AG10803 (cell line): Measurements from ENCODE around the gene DIP2C.
"Not testable (repeated sequence)": the region's sequence is repeated elsewhere in the genome, so short reads cannot be mapped to it uniquely, and the experiment has no call there.

Experiments used
- DNase-seq: peaks from one replicate; pipeline ENCODE4 v3.0.0; 2010; ENCODE audit warnings: low read depth
- H3K4me3 ChIP-seq: 2 replicates; pipeline ENCODE4 v1.5.1; 2011; ENCODE audit warnings: mild to moderate bottlenecking, low read length, control low read depth
- TF ChIP-seq, protein P1 (sequence below): conservative IDR thresholded peaks from 2 replicates; pipeline ENCODE4 v1.5.1; 2011; ENCODE audit warnings: mild to moderate bottlenecking, low read length, control low read depth, inconsistent platforms

Gene DIP2C

GRCh38 chr10:589961-590680 is 99.3 kb downstream of the DIP2C start:
- H3K4me3 ChIP-seq = no peak overlapping the region
- TF ChIP-seq, protein P1, sequence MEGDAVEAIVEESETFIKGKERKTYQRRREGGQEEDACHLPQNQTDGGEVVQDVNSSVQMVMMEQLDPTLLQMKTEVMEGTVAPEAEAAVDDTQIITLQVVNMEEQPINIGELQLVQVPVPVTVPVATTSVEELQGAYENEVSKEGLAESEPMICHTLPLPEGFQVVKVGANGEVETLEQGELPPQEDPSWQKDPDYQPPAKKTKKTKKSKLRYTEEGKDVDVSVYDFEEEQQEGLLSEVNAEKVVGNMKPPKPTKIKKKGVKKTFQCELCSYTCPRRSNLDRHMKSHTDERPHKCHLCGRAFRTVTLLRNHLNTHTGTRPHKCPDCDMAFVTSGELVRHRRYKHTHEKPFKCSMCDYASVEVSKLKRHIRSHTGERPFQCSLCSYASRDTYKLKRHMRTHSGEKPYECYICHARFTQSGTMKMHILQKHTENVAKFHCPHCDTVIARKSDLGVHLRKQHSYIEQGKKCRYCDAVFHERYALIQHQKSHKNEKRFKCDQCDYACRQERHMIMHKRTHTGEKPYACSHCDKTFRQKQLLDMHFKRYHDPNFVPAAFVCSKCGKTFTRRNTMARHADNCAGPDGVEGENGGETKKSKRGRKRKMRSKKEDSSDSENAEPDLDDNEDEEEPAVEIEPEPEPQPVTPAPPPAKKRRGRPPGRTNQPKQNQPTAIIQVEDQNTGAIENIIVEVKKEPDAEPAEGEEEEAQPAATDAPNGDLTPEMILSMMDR = no peak
- no peak for DNase-seq

DNA sequence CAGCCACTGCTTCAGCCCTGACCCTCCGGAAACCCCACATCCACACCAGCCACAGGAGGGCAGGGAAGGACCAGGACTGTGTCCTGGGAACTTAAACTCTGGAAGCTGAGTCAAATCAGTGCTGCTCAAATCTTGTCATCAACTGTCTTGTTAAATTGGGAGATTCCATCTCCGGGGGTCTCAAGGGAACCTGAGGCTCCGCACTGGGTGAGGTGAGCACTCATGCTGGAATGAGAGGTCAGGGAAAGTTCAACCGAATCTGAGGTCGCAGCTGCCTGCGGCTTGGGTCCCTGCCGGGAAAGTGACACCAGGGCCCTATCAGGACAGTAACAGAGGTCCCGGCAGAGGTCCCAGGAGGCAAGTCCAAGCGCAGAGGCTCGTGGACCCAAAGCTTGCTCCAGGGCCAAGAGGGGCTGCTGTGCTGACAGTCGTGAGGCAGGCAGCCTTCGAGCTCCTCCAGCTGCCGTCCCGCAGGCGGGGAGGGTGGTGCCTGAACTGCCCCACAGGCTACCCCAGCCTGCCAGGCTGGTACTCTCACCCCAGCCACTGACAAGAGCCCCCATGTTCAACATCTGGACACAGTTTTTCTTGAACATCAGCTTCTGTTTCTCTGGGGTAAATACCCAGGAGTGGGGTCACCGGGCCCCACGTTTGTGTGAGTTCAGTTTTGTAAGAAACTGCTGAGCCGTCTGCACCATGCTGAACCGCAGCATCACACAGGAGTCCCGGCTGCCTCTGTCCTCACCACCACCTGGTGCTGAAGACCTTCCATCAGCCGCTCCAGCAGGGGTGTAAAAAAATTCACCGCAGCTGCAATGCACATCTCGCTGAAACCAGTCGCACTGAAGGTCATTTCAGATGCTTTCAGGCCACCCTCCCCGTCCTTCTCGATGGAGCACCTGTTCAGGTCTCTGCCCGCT is 101.0 kb downstream of the DIP2C start:
- TF ChIP-seq, protein P1 = peak; percentile 52
- peak; percentile 53 for DNase-seq
- no peak overlapping the region for H3K4me3 ChIP-seq

DNA sequence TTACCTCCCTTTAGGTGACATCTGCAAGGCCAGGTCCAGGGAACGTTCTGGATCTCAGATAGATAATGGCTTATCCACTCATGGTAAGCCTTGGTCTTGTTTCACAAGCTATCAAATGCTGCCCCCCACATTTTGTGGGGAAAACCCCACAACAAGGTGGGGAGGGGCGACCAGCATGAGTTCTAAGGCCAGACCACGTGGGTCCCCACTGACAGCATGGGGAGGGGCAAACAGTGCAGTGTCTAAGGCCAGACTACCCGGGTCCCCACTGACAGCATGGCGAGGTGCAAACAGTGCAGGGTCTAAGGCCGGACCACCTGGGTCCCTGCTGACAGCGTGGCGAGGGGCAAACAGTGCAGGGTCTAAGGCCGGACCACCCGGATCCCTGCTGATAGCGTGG is 102.8 kb downstream of the DIP2C start:
- H3K4me3 ChIP-seq = no peak overlapping the region
- TF ChIP-seq, protein P1 = no peak
- no peak for DNase-seq

GRCh38 chr10:586151-586550 is 103.3 kb downstream of the DIP2C start:
- H3K4me3 ChIP-seq = no peak overlapping the region
- no peak for DNase-seq
- TF ChIP-seq, protein P1 = no peak

DNA sequence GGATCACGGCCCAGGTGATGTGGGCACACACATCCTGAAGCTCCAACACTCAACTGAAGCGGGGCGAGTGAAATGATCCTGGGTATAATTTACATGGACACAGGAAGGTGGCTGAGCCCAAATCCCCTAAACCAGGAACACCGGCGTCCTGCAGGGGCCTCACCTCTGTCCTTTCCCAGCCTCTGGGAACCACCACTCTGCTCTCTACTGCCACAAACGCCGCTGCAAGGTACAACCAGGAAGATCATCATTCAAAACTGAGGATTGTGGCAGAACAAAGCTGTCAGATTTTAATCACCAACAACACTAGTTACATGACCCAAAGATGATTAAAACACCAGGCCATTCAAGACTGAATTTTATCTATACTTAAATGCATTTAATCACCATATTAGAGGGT is 104.0 kb downstream of the DIP2C start:
- no peak for DNase-seq
- H3K4me3 ChIP-seq = no peak overlapping the region
- TF ChIP-seq, protein P1 = no peak

- not testable (repeated sequence) for H3K4me3 ChIP-seq, DNase-seq
Measured at GRCh38 chr10:584497-585290, 104.8 kb downstream of the DIP2C start.

GRCh38 chr10:583433-583832 is 106.0 kb downstream of the DIP2C start:
- TF ChIP-seq, protein P1 = no peak
- no peak overlapping the region for H3K4me3 ChIP-seq
- no peak for DNase-seq
